Pons (tissue), 1 donor: ENCODE measurements around the gene ARHGAP6.

Source experiments
- DNase-seq: peaks from one replicate; pipeline ENCODE4 v3.0.0-alpha.2; 2016; ENCODE audit warnings: low spot score

Gene ARHGAP6

DNA sequence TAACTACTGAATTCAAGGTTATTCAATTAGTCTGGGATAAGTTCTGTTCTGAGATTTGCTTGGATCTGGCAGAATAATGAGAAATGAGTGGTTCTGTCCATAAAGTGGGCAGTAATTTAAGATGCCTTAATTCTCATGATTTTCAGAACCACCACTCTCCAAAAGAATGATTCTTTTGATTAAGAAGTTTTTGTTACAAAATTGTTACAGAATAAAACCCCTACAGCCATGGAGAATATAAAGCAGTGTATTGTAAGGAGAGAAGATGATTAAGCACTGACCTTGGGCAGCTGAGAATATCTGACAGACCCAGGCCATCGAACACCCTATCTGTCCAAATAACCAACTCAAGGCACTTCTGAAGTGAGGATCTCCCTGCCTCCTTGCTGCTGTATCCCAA lies 360.1 kb downstream of the ARHGAP6 start:
- DNase-seq: no peak

DNA sequence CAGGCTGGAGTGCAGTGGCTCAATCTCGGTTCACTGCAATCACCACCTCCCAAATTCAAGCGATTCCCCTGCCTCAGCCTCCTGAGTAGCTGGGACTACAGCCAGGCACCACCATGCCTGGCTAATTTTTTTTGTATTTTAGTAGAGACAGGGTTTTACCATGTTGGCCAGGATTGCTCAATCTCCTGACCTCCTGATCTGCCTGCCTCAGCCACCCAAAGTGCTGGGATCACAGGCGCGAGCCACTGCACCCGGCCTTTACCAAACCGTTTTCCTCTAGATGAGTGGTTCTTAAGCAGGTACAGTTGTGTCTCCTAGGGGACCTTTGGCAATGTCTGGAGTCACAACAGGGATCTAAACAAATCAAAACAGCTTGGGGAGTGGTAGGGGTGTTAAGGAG lies 360.9 kb downstream of the ARHGAP6 start:
- DNase-seq: no peak

GRCh38 chrX:11298600-11298999 lies 367.1 kb downstream of the ARHGAP6 start:
- no peak for DNase-seq

- no peak for DNase-seq
Measured at GRCh38 chrX:11296051-11296450, 369.7 kb downstream of the ARHGAP6 start.

DNA sequence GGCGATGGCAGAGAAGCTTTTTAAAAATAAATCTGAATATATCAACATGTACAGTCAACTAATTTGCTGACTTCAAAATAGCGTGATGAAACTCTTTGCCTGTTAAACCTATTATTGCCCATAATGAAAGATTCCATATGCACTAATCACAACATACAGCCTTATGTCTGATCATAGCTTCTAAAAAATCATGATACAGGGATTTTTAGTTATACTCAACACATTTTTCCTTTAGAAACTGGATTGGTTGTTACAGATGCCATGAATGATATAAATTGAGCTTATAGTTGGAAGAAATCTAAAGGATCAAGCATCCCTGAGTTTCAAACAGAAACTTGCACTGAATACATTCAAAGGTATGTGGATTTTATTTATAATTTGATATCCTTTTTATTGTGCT lies 372.6 kb downstream of the ARHGAP6 start, which contains the start of gene AMELX:
Gene AMELX (plus strand): TSS at position 301 of the 400 bp plus-strand sequence. CDS start 1,376 bp downstream, outside the sequence.
- no peak for DNase-seq

GRCh38 chrX:11290416-11291102 lies 375.2 kb downstream of the ARHGAP6 start:
- DNase-seq: no peak

- no peak for DNase-seq
Measured at GRCh38 chrX:11287505-11287904, 378.2 kb downstream of the ARHGAP6 start.

- DNase-seq: no peak
Measured at GRCh38 chrX:11285651-11286050, 380.1 kb downstream of the ARHGAP6 start.

GRCh38 chrX:11282043-11282442 lies 383.7 kb downstream of the ARHGAP6 start:
- no peak for DNase-seq

DNA sequence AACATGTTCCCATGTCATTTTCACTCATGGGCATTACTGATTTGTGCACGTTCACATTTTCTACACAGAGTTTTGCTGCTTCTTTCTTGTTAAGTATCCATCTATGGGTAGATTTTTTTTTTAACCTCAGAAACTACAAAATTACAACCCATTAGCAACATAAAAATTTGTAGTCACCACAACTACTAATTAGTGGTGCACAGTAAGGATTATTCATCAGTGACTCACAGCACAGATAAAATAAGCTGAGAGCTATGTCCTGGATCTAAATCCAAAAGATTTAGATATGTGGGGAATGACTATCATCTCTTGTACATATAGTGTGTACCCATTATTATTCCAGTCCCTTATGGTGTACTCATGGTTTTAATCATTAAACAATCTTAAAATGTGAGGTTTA lies 392.2 kb downstream of the ARHGAP6 start:
- DNase-seq: no peak

GRCh38 chrX:11272863-11273262 lies 392.9 kb downstream of the ARHGAP6 start:
- DNase-seq: no peak

- no peak for DNase-seq
Measured at GRCh38 chrX:11272290-11272689, 393.4 kb downstream of the ARHGAP6 start.

GRCh38 chrX:11269996-11270395 lies 395.7 kb downstream of the ARHGAP6 start:
- DNase-seq: no peak

DNA sequence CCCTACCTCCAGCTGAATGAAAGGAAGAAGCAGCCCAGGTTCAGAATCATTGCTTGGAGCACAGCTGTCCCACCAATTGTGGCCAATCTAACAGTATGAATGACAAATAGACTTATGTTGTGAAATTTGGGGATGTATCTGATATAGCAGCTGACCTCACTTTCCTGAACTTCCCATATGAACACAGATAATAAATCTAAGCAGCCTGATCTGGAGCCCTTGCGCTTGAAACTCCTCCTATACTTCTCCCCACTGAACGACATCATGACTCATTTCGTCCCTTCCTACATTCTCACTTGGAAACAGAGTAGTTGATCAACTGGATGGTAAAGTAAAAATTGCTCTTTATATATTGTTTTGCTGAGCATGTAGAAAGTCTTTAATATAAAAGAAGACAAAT lies 396.7 kb downstream of the ARHGAP6 start:
- no peak for DNase-seq

- no peak for DNase-seq
Measured at GRCh38 chrX:11267425-11267824, 398.3 kb downstream of the ARHGAP6 start.

DNA sequence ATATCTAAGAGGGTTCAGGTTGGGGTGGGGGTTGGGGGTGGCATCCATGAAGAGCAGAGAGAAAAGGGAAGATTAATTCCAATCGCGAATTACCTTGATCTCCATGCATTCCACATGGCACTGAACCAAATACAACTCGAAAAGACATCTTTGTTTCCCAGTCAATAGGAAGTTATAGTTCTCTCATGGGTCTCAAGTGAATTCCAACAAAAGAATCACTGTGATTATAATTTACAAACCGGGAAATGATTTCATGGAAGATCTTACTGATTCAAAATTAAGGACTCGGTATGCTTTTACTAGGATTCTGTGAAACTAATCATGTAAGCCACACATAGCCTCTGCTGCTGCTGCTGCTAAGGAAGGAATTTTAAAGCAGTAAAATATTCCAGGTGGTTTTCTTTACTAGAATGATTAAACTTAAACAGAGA lies 399.1 kb downstream of the ARHGAP6 start:
- peak; percentile 1 for DNase-seq

DNA sequence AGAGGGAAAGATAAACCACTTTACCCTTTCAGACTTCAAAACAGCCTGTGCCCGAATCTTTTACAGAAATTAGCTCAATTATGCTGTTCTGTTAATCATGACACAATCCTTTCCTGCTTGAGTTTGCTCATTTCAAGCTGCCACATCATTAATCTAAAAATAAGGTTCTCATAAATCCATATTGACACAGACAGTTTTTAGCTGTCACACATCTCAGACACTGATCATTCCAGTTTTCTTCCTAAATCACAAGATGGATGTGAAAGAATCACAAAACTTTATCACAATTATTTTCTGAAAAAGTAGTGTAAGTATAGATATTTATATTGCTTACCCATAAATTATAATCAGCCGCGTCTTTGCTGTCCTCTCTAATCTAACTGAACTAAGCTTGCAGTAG lies 400.4 kb downstream of the ARHGAP6 start:
- DNase-seq: no peak

GRCh38 chrX:11264925-11265324 lies 400.8 kb downstream of the ARHGAP6 start:
- DNase-seq: no peak

DNA sequence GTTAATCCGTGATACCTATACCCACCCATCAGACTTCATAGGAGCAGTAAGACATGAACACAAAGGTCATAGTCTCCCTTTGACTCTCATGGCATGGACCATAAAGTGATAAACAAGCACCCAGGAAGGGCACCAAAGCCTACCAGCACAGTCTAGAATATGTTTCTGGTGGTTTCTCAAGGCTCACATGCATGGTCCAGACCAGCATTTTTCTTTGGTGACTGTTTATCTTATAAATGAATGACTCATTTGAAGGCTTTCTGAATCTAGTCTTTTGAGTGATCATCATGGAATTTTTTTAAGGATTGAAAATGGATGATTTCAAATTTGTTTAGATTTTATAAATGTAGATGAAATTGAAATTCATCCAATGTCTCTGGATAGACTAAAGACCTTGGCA lies 404.5 kb downstream of the ARHGAP6 start:
- DNase-seq: no peak

DNA sequence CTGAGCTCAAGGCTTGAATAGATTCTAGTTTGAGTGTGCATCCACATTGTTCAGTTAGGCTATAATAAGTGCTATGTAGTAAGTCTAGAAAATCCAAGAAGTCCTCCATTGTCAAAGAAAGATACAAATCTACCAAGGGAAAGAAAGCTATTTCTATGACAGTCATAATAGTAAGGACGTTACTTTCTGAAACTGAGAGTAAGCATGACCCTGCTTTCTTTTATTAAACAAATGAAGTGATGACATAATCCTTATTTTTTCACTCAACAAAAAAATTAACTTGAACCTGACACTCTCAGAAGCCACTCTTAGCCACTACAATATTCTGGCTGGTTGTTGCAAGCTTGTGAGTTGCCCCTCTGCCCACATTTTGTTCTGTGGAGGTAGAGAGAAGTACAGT lies 406.3 kb downstream of the ARHGAP6 start:
- DNase-seq: no peak

GRCh38 chrX:11257711-11258110 lies 408.0 kb downstream of the ARHGAP6 start:
- DNase-seq: no peak

GRCh38 chrX:11257290-11257689 lies 408.4 kb downstream of the ARHGAP6 start:
- no peak for DNase-seq

- DNase-seq: no peak
Measured at GRCh38 chrX:11254417-11255109, 411.2 kb downstream of the ARHGAP6 start.

DNA sequence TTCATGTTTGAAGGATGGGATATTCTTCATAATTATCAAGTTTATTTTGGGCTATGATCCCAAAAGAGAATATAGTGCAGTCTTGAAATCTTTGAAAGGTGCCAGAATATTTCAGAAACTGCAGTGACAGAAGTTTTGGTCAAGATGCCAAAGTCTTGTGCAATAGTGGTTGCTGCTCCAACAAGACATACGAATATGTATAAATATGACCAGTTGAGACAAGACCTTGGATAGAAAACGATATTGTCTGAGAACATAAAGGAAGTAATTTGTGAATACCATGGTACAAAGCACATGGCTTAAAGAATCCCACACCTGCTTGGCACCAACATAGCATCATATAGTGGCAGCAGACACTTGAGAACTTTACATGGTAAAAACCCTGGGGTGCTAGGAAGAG lies 421.1 kb downstream of the ARHGAP6 start:
- no peak for DNase-seq
